Calu3 (cell line): Measurements from ENCODE around the gene CCDC121. TPM values are rescaled to one million over a fixed set of nuclear protein-coding genes. Genes with fewer than 3 reads are reported as not detected.

Experiments
- BruUV-seq: library from RNA; stranded (reverse); fragments of 400-500 nt; replicated peaks from 2 replicates; lab custom pipeline; 2021; lab: Mats Ljungman, UMichigan
- CTCF ChIA-PET: fragments of 300-600 bp; sonication (Branson Sonifier 250); formaldehyde crosslinking; loops from one replicate; lab custom pipeline; 2022; ENCODE audit warnings: antibody characterized with exemption; lab: Charles Lee
- DNase-seq: peaks from one replicate; pipeline ENCODE4 v3.0.0; 2022
- H3K27ac Mint-ChIP-seq: one replicate; pipeline ENCODE4 v1.8.0; 2022; ENCODE audit warnings: mixed read lengths; ENCODE audit not compliant: unreplicated experiment
- H3K27me3 Mint-ChIP-seq: one replicate; pipeline ENCODE4 v1.8.0; 2022; ENCODE audit warnings: mixed read lengths; ENCODE audit not compliant: unreplicated experiment
- H3K36me3 Mint-ChIP-seq: one replicate; pipeline ENCODE4 v1.8.0; 2022; ENCODE audit warnings: mild to moderate bottlenecking, moderate library complexity, mixed read lengths; ENCODE audit not compliant: insufficient read depth, unreplicated experiment
- H3K4me1 Mint-ChIP-seq: one replicate; pipeline ENCODE4 v1.8.0; 2022; ENCODE audit warnings: mild to moderate bottlenecking, low read depth, mixed read lengths; ENCODE audit not compliant: unreplicated experiment
- H3K4me3 Mint-ChIP-seq: one replicate; pipeline ENCODE4 v1.8.0; 2022; ENCODE audit warnings: mild to moderate bottlenecking, low read depth, moderate library complexity, mixed read lengths; ENCODE audit not compliant: unreplicated experiment
- H3K9me3 Mint-ChIP-seq: one replicate; pipeline ENCODE4 v1.8.0; 2022; ENCODE audit warnings: low read depth, mixed read lengths; ENCODE audit not compliant: unreplicated experiment
- CTCF ChIP-seq: fragments of 200-600 bp; IDR thresholded peaks from one replicate; pipeline ENCODE4 v1.8.0; 2022; ENCODE audit warnings: antibody characterized with exemption; ENCODE audit not compliant: unreplicated experiment
- intact Hi-C: fragments of 100-400 bp; cut with micrococcal nuclease; formaldehyde crosslinking; loops from one replicate; pipeline ENCODE4 v1.10.0; 2022; ENCODE audit not compliant: unreplicated experiment
- total RNA-seq: library from RNA; stranded (reverse); gene quantifications from 2 replicates; pipeline ENCODE4 v1.2.3, GENCODE V29; 2022

Gene CCDC121
- total RNA-seq, 1 experiment from 2014 or later: 6.3 TPM

GRCh38 chr2:27581417-27582128 lies 47.2 kb downstream of the CCDC121 start:
- peaks cover 19% of the 10 kb centered on the region for H3K36me3 Mint-ChIP-seq
- no peak overlapping the region for H3K27ac Mint-ChIP-seq
- intact Hi-C loops: loop anchor here (10.0 kb wide), 1 partner anchor 137 kb away; the partner anchor contains the start of gene KRTCAP3
- no peak overlapping the region for H3K4me3 Mint-ChIP-seq
- no TSS peak for BruUV-seq
- no peak for DNase-seq
- peaks cover 22% of the 10 kb centered on the region for H3K27me3 Mint-ChIP-seq
- no peak for TF ChIP-seq CTCF
- peaks cover 5% of the 10 kb centered on the region for H3K9me3 Mint-ChIP-seq
- CTCF ChIA-PET: no interaction called here
- H3K4me1 Mint-ChIP-seq: peaks cover 25% of the 10 kb centered on the region

Other genes with a start within 250 kb of the CCDC121 start
- 10.6 and 13.1 TPM in 2 replicates for gene ZNF513, start 248.3 kb downstream of the CCDC121 start, total RNA-seq
- gene PPM1G, start 219.4 kb downstream of the CCDC121 start, total RNA-seq: 118 and 121 TPM in 2 replicates
- 58.2 and 60.5 TPM in 2 replicates for gene NRBP1, start 200.4 kb downstream of the CCDC121 start, total RNA-seq
- gene KRTCAP3, start 186.6 kb downstream of the CCDC121 start, total RNA-seq: 71.8 and 74.0 TPM in 2 replicates
- 37.5 and 41.7 TPM in 2 replicates for gene IFT172, start 139.3 kb downstream of the CCDC121 start, total RNA-seq
- gene FNDC4, start 133.8 kb downstream of the CCDC121 start, total RNA-seq: 5.3 and 7.2 TPM in 2 replicates
- 17.8 and 26.8 TPM in 2 replicates for gene GCKR, start 132.2 kb downstream of the CCDC121 start, total RNA-seq
- 24.4 and 28.6 TPM in 2 replicates for gene ZNF512, start 46.0 kb downstream of the CCDC121 start, total RNA-seq
- gene GPN1, start within 50 bp of the CCDC121 start, total RNA-seq: 32.6 and 33.2 TPM in 2 replicates
- gene SUPT7L, start 34.6 kb upstream of the CCDC121 start, total RNA-seq: 33.0 and 35.5 TPM in 2 replicates
- 24.2 and 27.8 TPM in 2 replicates for gene SLC4A1AP, start 34.9 kb upstream of the CCDC121 start, total RNA-seq
- gene MRPL33, start 142.7 kb upstream of the CCDC121 start, total RNA-seq: 75.8 and 82.9 TPM in 2 replicates